Fibroblast of the aortic adventitia (primary cell): ENCODE data around the gene EVC2. TPM values are rescaled to one million over a fixed set of nuclear protein-coding genes. Genes with fewer than 3 reads are reported as not detected.

Source experiments
- DNase-seq: peaks from one replicate; pipeline ENCODE4 v3.0.0-alpha.2; 2010; ENCODE audit warnings: low read depth
- H3K4me3 ChIP-seq: 2 replicates; pipeline ENCODE4 v1.5.1; 2011; ENCODE audit warnings: low read depth, mild to moderate bottlenecking, control low read depth, low read length, moderate library complexity
- total RNA-seq: library from RNA; depleted of rRNA; stranded (reverse); fragments of >200 nt; gene quantifications from 2 replicates; pipeline ENCODE4 v1.2.3, GENCODE V29; 2012; ENCODE audit warnings: low replicate concordance
- TF ChIP-seq, protein P1 (sequence below): IDR thresholded peaks from 2 replicates; pipeline ENCODE4 v1.5.1; 2011; ENCODE audit warnings: mild to moderate bottlenecking, low read length, control low read depth, inconsistent platforms; ENCODE audit not compliant: insufficient read depth

EVC2 gene
- total RNA-seq, 1 donor, result 15.5 TPM

DNA sequence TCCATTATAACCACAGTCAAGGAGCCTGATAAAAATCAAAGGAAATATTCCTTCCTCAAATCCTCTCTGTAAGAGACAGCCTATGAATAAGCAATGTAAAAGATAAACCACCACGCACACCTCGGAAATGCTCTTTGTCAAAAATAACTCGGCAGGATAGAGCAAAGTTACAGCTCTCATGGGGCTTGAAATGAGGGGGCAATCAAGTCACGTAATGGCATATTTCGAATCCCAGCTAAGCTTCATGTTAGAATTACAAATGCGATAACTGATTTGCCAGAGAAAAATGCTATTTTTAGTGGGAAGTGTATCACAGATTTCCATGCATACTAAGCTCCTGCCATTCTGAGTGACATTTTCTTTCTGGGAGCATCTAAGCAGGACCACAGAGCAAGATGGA, 49.4 kb downstream of the EVC2 start:
- no peak for DNase-seq
- TF ChIP-seq, protein P1, sequence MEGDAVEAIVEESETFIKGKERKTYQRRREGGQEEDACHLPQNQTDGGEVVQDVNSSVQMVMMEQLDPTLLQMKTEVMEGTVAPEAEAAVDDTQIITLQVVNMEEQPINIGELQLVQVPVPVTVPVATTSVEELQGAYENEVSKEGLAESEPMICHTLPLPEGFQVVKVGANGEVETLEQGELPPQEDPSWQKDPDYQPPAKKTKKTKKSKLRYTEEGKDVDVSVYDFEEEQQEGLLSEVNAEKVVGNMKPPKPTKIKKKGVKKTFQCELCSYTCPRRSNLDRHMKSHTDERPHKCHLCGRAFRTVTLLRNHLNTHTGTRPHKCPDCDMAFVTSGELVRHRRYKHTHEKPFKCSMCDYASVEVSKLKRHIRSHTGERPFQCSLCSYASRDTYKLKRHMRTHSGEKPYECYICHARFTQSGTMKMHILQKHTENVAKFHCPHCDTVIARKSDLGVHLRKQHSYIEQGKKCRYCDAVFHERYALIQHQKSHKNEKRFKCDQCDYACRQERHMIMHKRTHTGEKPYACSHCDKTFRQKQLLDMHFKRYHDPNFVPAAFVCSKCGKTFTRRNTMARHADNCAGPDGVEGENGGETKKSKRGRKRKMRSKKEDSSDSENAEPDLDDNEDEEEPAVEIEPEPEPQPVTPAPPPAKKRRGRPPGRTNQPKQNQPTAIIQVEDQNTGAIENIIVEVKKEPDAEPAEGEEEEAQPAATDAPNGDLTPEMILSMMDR, result no peak
- no peak overlapping the region for H3K4me3 ChIP-seq

DNA sequence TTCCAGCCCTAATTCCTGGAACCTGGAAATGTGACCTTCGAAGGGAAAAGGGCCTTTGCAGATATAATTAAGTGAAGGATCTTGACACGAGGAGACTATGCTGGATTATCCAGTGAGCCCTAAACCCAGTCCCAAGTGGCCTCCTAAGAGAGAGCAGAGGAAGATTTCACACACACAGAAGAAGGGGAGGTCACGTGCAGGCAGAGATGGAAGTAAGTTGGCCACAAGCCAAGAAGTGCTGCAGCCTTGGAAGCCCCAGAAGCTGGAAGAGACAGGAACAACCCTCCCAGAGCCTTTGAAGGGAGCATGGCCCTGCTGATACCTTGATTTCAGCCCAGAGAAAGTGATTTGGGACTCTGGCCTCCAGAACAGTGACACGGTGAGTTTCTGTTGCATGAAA, 51.9 kb downstream of the EVC2 start:
- TF ChIP-seq, protein P1, result no peak
- peak; percentile 4 for DNase-seq
- H3K4me3 ChIP-seq, result no peak overlapping the region

DNA sequence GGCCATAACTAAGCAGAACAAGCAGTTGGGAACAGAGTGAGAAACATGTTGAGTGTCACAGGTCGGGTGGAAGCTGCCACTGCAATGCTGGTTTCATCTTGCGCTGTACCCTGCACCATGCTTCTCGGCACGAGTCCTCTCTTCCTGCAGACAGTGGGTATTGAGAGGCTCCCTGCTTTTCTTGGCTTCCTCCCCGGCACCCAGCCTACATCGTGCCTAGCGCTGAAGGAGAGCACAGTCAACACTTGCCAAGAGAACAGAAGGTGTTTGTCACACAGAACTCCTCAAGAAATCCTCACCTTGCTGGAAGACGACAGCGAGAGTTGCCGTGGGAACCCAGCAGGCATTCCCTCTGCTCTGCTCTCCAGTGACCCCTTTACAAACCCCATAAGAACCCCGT, 53.6 kb downstream of the EVC2 start:
- TF ChIP-seq, protein P1, result no peak
- DNase-seq, result no peak
- H3K4me3 ChIP-seq, result no peak overlapping the region

DNA sequence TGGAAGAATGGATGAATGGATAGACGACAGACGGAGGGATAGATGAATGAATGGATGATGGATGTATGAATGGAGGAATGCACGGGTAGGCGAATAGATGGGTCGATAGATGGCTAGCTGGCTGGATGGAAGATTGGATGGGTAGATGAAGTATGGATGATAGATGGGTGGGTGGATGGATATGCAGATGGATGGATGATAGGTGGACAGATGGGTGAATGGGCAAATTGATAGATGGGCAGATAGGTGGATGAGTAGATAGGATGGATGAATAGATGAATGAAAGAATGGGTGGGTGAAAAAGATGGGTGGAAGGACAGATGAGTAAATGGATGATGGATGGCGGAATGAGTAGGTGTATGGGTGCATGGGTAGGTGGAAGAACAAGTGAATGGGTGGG, 57.3 kb downstream of the EVC2 start:
- no peak for DNase-seq
- no peak overlapping the region for H3K4me3 ChIP-seq
- TF ChIP-seq, protein P1, result no peak

DNA sequence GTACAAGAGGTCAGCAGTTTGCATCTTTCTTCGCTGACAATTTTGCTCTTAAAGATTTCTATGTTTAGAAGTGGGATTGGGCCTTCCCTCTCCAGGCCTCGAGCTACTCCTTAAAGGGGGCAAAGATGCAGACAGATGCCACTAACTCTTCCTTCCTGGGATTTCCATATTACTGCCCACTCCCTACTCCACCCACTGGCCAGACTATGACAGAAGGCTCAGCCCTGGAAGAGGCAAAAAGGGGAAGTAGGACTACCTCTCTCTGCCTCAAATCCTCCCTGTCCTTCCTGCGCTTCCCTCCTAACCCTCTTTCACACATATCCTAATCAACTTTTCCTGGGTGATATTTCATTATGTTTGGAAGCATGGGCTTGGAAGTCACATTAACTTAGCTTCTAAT, 58.3 kb downstream of the EVC2 start:
- no peak overlapping the region for H3K4me3 ChIP-seq
- TF ChIP-seq, protein P1, result no peak
- DNase-seq, result no peak

DNA sequence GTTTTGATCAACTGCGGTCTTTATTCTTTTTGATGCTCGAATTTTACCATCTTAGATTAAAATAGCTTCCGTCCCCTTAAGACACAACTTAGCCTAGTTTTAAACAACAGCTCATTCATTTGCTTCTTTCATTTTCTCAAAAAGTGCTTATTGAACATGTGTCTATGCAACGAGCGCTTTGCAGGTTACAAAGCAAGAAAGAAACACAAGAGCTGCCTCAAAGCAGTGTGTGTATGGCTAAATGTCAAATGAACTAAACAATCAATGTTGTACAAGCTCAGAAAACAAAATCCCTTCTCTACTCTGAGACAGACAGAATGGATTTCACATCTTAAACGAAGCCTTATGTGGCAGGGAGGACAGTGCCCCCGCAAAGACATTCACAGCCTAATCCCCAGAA, 61.0 kb downstream of the EVC2 start:
- TF ChIP-seq, protein P1, result no peak
- no peak overlapping the region for H3K4me3 ChIP-seq
- DNase-seq, result no peak

DNA sequence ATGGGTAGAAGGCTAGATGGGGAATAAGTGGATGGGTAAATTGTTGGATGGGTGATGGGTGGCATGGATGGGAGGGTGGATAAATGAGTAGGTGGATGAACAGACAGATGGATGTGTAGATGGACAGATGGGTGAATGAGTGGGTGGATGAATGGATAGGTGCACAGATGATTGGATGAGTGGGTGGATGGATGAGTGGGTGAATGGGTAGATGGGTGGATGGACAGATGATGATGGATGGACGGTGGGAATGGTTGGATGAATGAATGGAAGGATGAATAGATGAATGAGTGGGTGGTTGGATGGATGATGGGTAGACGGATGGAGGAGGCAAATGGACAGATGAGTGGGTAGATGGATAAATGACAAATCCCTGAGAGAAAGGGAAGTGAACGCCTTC, 68.3 kb downstream of the EVC2 start:
- TF ChIP-seq, protein P1, result no peak
- DNase-seq, result no peak
- no peak overlapping the region for H3K4me3 ChIP-seq
